ENCODE measurements around the gene PDZRN3. TPM values are rescaled to one million over a fixed set of nuclear protein-coding genes. Genes with fewer than 3 reads are reported as not detected.
A peak's percentile ranks its signal among the peaks of the same experiment; 100 is the strongest.

Gene PDZRN3
- total and polyA plus RNA-seq, 2 donors from 2014 or later = 9.5 to 13.2 TPM

DNA sequence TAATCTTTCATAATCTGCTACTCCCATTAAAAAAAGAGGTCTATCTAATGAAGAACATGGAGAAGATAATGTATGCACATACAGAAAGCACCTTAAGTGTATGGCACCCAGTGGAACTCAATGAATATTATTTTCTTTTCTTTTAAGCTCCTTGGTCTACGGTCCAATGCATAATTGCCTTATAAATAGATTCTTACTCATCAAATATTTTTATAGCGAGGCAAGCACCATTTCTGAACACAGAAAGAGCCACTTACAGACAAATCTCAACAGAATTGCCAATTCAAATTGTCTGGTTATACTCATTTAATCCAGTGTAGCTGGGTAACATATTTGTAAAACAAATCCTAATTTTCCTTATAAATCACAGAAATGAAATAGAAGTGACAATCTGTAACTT lies 6.3 kb downstream of the PDZRN3 start:
- FAIRE-seq = no peak
- TF ChIP-seq, protein P1, sequence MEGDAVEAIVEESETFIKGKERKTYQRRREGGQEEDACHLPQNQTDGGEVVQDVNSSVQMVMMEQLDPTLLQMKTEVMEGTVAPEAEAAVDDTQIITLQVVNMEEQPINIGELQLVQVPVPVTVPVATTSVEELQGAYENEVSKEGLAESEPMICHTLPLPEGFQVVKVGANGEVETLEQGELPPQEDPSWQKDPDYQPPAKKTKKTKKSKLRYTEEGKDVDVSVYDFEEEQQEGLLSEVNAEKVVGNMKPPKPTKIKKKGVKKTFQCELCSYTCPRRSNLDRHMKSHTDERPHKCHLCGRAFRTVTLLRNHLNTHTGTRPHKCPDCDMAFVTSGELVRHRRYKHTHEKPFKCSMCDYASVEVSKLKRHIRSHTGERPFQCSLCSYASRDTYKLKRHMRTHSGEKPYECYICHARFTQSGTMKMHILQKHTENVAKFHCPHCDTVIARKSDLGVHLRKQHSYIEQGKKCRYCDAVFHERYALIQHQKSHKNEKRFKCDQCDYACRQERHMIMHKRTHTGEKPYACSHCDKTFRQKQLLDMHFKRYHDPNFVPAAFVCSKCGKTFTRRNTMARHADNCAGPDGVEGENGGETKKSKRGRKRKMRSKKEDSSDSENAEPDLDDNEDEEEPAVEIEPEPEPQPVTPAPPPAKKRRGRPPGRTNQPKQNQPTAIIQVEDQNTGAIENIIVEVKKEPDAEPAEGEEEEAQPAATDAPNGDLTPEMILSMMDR (IDR thresholded peaks at IDR 0.05; ENCODE audit: borderline replicate concordance, extremely low read depth, insufficient read depth) = no peak
- Histone ChIP-seq H3K4me3 (ENCODE audit: low read length in 3 of 3) (no peak overlapping the region), H3K9ac (ENCODE audit: low read length in 3 of 3) (no peak overlapping the region), H3K27ac (ENCODE audit: low read depth in 2 of 2, low read length in 2 of 2) (no peak overlapping the region), H3K9me3 (ENCODE audit: control insufficient read depth in 2 of 3, insufficient read depth in 1 of 3, low read length in 3 of 3) (no peaks in the 10 kb centered on the region), H3K4me1 (ENCODE audit: control insufficient read depth in 2 of 3, insufficient read depth in 2 of 3, low read depth in 1 of 3, low read length in 3 of 3) (peaks cover 0 to 12% (median 12%) of the 10 kb centered on the region in 3 donors), H3K36me3 (ENCODE audit: control insufficient read depth in 2 of 3, insufficient read depth in 3 of 3, low read length in 3 of 3) (no peaks in the 10 kb centered on the region), H3K27me3 (ENCODE audit: control insufficient read depth, insufficient read depth, low read length) (no peaks in the 10 kb centered on the region)
- no peak for DNase-seq
- intact Hi-C loops (cut with DNase I) = no loop called here

DNA sequence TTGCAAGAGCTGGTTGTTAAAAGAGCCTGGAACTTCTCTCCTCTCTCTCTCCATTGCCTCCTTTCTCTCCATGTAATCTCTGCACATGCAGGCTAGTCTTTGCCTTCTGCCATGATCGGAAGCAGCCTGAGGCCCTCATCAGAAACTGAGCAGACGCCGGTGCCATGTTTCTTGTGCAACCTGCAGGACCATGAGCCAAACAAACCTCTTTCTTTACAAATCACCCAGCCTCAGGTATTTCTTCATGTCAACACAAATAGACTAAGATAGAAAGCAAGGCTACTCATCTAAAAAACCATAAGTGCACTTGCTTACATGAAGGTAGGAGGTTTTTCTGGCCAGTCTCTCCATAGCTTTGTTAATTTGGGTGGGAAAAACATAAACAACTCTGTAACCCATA lies 8.7 kb downstream of the PDZRN3 start:
- intact Hi-C loops (cut with DNase I) = no loop called here
- Histone ChIP-seq H3K27ac (ENCODE audit: low read depth in 2 of 2, low read length in 2 of 2) (no peak overlapping the region), H3K36me3 (ENCODE audit: control insufficient read depth in 2 of 3, insufficient read depth in 3 of 3, low read length in 3 of 3) (no peaks in the 10 kb centered on the region), H3K27me3 (ENCODE audit: control insufficient read depth, insufficient read depth, low read length) (no peaks in the 10 kb centered on the region), H3K9ac (ENCODE audit: low read length in 3 of 3) (no peak overlapping the region), H3K4me3 (ENCODE audit: low read length in 3 of 3) (no peak overlapping the region), H3K4me1 (ENCODE audit: control insufficient read depth in 2 of 3, insufficient read depth in 2 of 3, low read depth in 1 of 3, low read length in 3 of 3) (peaks cover 0 to 8% (median 5%) of the 10 kb centered on the region in 3 donors), H3K9me3 (ENCODE audit: control insufficient read depth in 2 of 3, insufficient read depth in 1 of 3, low read length in 3 of 3) (no peaks in the 10 kb centered on the region)
- no peak for DNase-seq
- FAIRE-seq = no peak
- TF ChIP-seq, protein P1 (IDR thresholded peaks at IDR 0.05; ENCODE audit: borderline replicate concordance, extremely low read depth, insufficient read depth) = no peak

DNA sequence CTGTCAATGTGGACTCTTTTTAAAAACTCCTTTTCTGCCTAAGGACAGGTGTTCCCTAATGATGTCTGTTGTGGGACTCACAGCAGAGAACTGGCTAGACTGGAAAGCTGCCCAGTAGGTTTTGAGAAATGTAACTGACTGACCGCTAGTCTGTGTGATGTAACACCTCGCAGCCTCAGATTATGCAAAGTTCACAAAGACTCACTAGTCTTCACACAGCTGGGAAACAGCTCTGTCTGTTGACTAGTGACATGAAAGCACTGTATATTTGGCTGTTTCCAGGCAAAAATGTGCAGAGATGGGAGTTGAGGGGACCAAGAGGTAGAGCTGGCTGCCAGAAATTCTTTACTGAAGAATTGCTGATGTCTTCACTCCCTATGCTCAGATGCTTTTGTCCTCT lies 10.3 kb downstream of the PDZRN3 start:
- TF ChIP-seq, protein P1 (IDR thresholded peaks at IDR 0.05; ENCODE audit: borderline replicate concordance, extremely low read depth, insufficient read depth) = no peak
- H3K4me1 ChIP-seq (ENCODE audit: control insufficient read depth in 2 of 3, insufficient read depth in 2 of 3, low read depth in 1 of 3, low read length in 3 of 3) = peaks cover 0 to 6% (median 5%) of the 10 kb centered on the region in 3 donors
- no peak overlapping the region for H3K4me3 ChIP-seq (ENCODE audit: low read length in 3 of 3)
- H3K27me3 ChIP-seq (ENCODE audit: control insufficient read depth, insufficient read depth, low read length) = no peaks in the 10 kb centered on the region
- no peak for FAIRE-seq
- H3K9ac ChIP-seq (ENCODE audit: low read length in 3 of 3) = no peak overlapping the region
- intact Hi-C loops (cut with DNase I) = no loop called here
- DNase-seq = peak in 1 of 5 donors; percentile 55
- no peak overlapping the region for H3K27ac ChIP-seq (ENCODE audit: low read depth in 2 of 2, low read length in 2 of 2)
- no peaks in the 10 kb centered on the region for H3K9me3 ChIP-seq (ENCODE audit: control insufficient read depth in 2 of 3, insufficient read depth in 1 of 3, low read length in 3 of 3)
- H3K36me3 ChIP-seq (ENCODE audit: control insufficient read depth in 2 of 3, insufficient read depth in 3 of 3, low read length in 3 of 3) = no peaks in the 10 kb centered on the region

DNA sequence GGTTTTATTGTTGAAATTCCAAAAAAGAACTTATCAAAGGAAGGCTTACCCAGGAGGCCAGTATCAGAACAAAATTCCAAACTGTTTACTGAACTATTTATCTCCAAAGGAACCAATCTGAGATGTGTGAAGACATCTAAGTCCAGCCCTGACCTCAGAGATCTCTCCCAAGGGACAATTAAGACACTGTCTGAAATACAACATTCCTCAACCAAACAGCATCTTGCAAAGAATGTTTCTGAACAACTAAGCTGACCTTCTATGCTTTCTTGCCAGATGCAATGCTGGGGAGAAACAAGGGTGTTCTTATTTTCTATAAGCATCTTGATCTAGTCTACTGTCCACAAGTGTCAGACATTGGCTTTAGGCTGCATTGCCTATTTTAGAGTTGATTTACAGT lies 13.6 kb downstream of the PDZRN3 start:
- no peaks in the 10 kb centered on the region for H3K27me3 ChIP-seq (ENCODE audit: control insufficient read depth, insufficient read depth, low read length)
- H3K4me1 ChIP-seq (ENCODE audit: control insufficient read depth in 2 of 3, insufficient read depth in 2 of 3, low read depth in 1 of 3, low read length in 3 of 3) = peaks cover 0 to 10% (median 5%) of the 10 kb centered on the region in 3 donors
- H3K4me3 ChIP-seq (ENCODE audit: low read length in 3 of 3) = no peak overlapping the region
- no peak overlapping the region for H3K9ac ChIP-seq (ENCODE audit: low read length in 3 of 3)
- FAIRE-seq (no peak), DNase-seq (no peak)
- TF ChIP-seq, protein P1 (IDR thresholded peaks at IDR 0.05; ENCODE audit: borderline replicate concordance, extremely low read depth, insufficient read depth) = no peak
- H3K9me3 ChIP-seq (ENCODE audit: control insufficient read depth in 2 of 3, insufficient read depth in 1 of 3, low read length in 3 of 3) = no peaks in the 10 kb centered on the region
- H3K36me3 ChIP-seq (ENCODE audit: control insufficient read depth in 2 of 3, insufficient read depth in 3 of 3, low read length in 3 of 3) = no peaks in the 10 kb centered on the region
- no peak overlapping the region for H3K27ac ChIP-seq (ENCODE audit: low read depth in 2 of 2, low read length in 2 of 2)
- intact Hi-C loops (cut with DNase I) = no loop called here
